NCI-H1436 treated with DMSO at 0.1 percent for 48 hours (cell line): ENCODE results near the gene MAEL.
"Not testable (repeated sequence)": the region's sequence is repeated elsewhere in the genome, so short reads cannot be mapped to it uniquely, and the experiment has no call there.

Source experiments
- DNase-seq: peaks from one replicate; lab custom pipeline; 2025; lab: John Stamatoyannopoulos, UW

The MAEL gene

GRCh38 chr1:166978821-166979220 lies 10.3 kb upstream of the MAEL start:
- DNase-seq, result no peak

GRCh38 chr1:166980383-166980782 lies 8.7 kb upstream of the MAEL start:
- peak; percentile 86 for DNase-seq

GRCh38 chr1:166980818-166981217 lies 8.3 kb upstream of the MAEL start:
- DNase-seq, result no peak

- DNase-seq, result no peak
These were observed 7.5 kb upstream of the MAEL start for GRCh38 chr1:166981589-166981988.

GRCh38 chr1:166999075-166999474 lies 10.0 kb downstream of the MAEL start:
- DNase-seq, result no peak

- DNase-seq, result no peak
These were observed 10.5 kb downstream of the MAEL start for GRCh38 chr1:166999500-167000055.

- no peak for DNase-seq
These were observed 11.5 kb downstream of the MAEL start for GRCh38 chr1:167000546-167000945.

GRCh38 chr1:167002354-167002753 lies 13.3 kb downstream of the MAEL start:
- no peak for DNase-seq

- no peak for DNase-seq
These were observed 14.6 kb downstream of the MAEL start for GRCh38 chr1:167003711-167004110.

- no peak for DNase-seq
These were observed 22.6 kb downstream of the MAEL start for GRCh38 chr1:167011560-167012191.

GRCh38 chr1:167012570-167012969 lies 23.5 kb downstream of the MAEL start:
- DNase-seq, result no peak

- DNase-seq, result no peak
These were observed 24.2 kb downstream of the MAEL start for GRCh38 chr1:167013108-167013929.

GRCh38 chr1:167016100-167016750 lies 27.1 kb downstream of the MAEL start:
- no peak for DNase-seq

GRCh38 chr1:167022384-167022783 lies 33.3 kb downstream of the MAEL start:
- no peak for DNase-seq

- not testable (repeated sequence) for DNase-seq
These were observed 40.5 kb downstream of the MAEL start for GRCh38 chr1:167029553-167029952.

- peak; percentile 9 for DNase-seq
These were observed 44.6 kb downstream of the MAEL start for GRCh38 chr1:167033646-167034045.

- DNase-seq, result peak; percentile 74
These were observed 54.8 kb downstream of the MAEL start for GRCh38 chr1:167043752-167044488.

GRCh38 chr1:167051907-167052306 lies 62.8 kb downstream of the MAEL start:
- no peak for DNase-seq

GRCh38 chr1:167052389-167052788 lies 63.3 kb downstream of the MAEL start:
- no peak for DNase-seq

GRCh38 chr1:167054531-167054930 lies 65.5 kb downstream of the MAEL start:
- no peak for DNase-seq

GRCh38 chr1:167054946-167055630 lies 66.0 kb downstream of the MAEL start:
- DNase-seq, result no peak
